DMS 273 treated with DMSO at 0.1 percent for 48 hours (cell line): ENCODE data around the gene TMPRSS11A.

ENCODE experiments used
- DNase-seq: peaks from one replicate; lab custom pipeline; 2025; lab: John Stamatoyannopoulos, UW

TMPRSS11A gene

GRCh38 chr4:67912080-67912479 lies 51.2 kb downstream of the TMPRSS11A start:
- DNase-seq: no peak

GRCh38 chr4:67911638-67912037 lies 51.7 kb downstream of the TMPRSS11A start:
- no peak for DNase-seq

GRCh38 chr4:67911141-67911540 lies 52.2 kb downstream of the TMPRSS11A start:
- no peak for DNase-seq

GRCh38 chr4:67910585-67910905 lies 52.7 kb downstream of the TMPRSS11A start:
- no peak for DNase-seq

GRCh38 chr4:67909905-67910584 lies 53.2 kb downstream of the TMPRSS11A start:
- DNase-seq: no peak

GRCh38 chr4:67907650-67908049 lies 55.6 kb downstream of the TMPRSS11A start:
- DNase-seq: no peak

GRCh38 chr4:67899096-67899495 lies 64.2 kb downstream of the TMPRSS11A start:
- no peak for DNase-seq

GRCh38 chr4:67897686-67898085 lies 65.6 kb downstream of the TMPRSS11A start:
- DNase-seq: no peak

- no peak for DNase-seq
Measured at GRCh38 chr4:67896421-67897065, 66.8 kb downstream of the TMPRSS11A start.

GRCh38 chr4:67894659-67895058 lies 68.6 kb downstream of the TMPRSS11A start:
- DNase-seq: no peak

- no peak for DNase-seq
Measured at GRCh38 chr4:67892905-67893304, 70.4 kb downstream of the TMPRSS11A start.

- no peak for DNase-seq
Measured at GRCh38 chr4:67892253-67892652, 71.0 kb downstream of the TMPRSS11A start.

GRCh38 chr4:67891645-67892044 lies 71.6 kb downstream of the TMPRSS11A start:
- no peak for DNase-seq

GRCh38 chr4:67886281-67886680 lies 77.0 kb downstream of the TMPRSS11A start:
- no peak for DNase-seq

- DNase-seq: no peak
Measured at GRCh38 chr4:67885762-67886161, 77.5 kb downstream of the TMPRSS11A start.

GRCh38 chr4:67884701-67885100 lies 78.6 kb downstream of the TMPRSS11A start:
- DNase-seq: no peak

- DNase-seq: no peak
Measured at GRCh38 chr4:67883902-67884301, 79.4 kb downstream of the TMPRSS11A start, which contains the start of gene TMPRSS11D. TSS of gene TMPRSS11D (minus strand) at chr4:67884002. CDS start at chr4:67883933, 69 bp downstream.

- DNase-seq: no peak
Measured at GRCh38 chr4:67883458-67883857, 79.8 kb downstream of the TMPRSS11A start.

GRCh38 chr4:67880866-67881610 lies 82.3 kb downstream of the TMPRSS11A start:
- peak; percentile 42 for DNase-seq

- no peak for DNase-seq
Measured at GRCh38 chr4:67879486-67879885, 83.8 kb downstream of the TMPRSS11A start.

- DNase-seq: no peak
Measured at GRCh38 chr4:67877086-67877485, 86.2 kb downstream of the TMPRSS11A start.

- DNase-seq: no peak
Measured at GRCh38 chr4:67874986-67875385, 88.3 kb downstream of the TMPRSS11A start.

- DNase-seq: no peak
Measured at GRCh38 chr4:67873116-67873515, 90.2 kb downstream of the TMPRSS11A start.
